Putamen (tissue), 1 donor: ENCODE measurements around the gene NIT1.

Experiments used
- DNase-seq: peaks from one replicate; pipeline ENCODE4 v3.0.0-alpha.2; 2016; ENCODE audit warnings: low spot score

The NIT1 gene

DNA sequence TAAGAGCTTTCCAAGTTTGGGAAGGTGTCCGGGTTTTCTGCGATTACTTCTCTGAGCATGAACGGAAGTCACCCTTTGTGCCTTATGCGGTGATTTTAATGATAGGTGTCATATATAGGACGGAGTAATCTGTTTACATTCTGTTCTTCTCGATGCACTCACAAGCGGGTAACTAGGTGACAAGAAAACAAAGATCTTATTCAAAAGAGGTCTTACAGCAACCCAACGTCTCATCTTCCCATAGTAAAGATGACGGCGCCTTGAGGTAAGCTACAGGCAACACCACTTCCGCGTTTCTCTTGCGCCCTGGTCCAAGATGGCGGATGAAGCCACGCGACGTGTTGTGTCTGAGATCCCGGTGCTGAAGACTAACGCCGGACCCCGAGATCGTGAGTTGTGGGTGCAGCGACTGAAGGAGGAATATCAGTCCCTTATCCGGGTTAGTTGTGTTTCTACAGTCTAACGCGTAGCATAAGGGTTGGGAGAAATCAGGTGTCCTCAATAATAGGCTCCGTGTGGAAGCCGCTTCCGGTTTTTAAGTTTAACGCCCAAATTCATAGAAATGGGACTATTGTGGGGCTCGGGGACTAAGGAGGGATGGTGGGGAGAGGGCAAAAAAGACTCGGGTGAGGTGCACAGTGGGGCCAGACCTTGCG, 35.9 kb downstream of the NIT1 start, which contains the start of gene UFC1:
UFC1 (plus strand) TSS at position 297 of the 656 bp plus-strand sequence; CDS start at position 317, 20 bp downstream.
- DNase-seq: peak; percentile 89

DNA sequence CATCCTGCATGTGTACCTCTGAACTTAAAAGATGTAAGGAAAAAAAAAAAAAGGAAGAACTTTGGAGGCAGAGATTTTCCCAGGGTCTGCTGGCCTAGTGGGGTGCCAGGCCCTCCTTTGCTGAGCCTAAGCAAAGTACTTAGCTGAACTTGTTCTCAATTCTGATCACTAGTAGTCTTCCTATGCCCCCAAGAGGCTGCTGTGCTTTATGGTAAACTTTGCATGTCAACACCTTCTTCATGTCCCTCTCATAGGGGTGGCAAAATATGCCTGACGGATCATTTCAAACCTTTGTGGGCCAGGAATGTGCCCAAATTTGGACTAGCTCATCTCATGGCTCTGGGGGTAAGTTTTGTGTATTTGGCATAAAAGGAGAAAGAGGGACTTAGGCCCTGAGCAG, 40.0 kb downstream of the NIT1 start:
- DNase-seq: no peak

GRCh38 chr1:161158316-161159010, 40.6 kb downstream of the NIT1 start:
- DNase-seq: no peak

- DNase-seq: peak; percentile 93
These were observed 41.4 kb downstream of the NIT1 start, which contains the start of gene USP21 for GRCh38 chr1:161159087-161159912. USP21 (plus strand) TSS chr1:161159500; CDS start chr1:161160641, 1,141 bp downstream.

DNA sequence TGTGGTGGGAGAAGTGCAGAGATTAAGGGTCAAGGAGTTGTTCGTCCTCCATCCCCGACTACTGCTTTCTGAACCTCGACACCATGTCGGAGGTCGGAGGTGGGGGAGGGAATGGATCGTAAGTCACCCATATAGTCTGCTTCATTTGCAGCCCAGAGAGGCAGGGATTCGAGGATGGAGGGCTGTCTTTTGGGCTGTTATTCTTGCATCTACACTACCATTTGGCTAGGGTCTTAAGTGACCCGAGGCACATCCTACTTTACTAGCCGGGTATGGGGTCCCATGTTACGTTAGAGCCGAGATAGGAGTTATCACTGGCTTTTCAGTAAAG, 42.0 kb downstream of the NIT1 start:
- DNase-seq: no peak

GRCh38 chr1:161160671-161161145, 42.8 kb downstream of the NIT1 start:
- no peak for DNase-seq

DNA sequence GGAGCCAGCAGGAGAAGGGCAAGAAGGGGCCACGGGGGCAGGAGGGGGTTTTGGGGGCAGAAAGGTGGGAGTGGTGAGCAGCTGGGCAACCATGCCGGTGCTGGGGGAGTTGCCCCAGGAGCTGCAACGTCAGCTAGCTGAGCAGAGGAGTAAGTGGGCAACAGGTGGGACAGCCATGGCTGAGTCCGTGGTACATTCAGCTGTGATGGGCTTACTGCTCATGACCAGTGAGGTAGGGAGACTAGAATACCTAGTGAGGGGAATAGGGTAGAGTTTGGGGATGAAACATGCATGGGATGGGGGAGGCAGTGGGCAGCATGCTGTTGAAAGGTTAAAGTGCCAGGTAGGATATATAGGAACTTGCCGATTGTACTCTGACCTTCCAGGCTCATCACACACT, 43.7 kb downstream of the NIT1 start:
- no peak for DNase-seq

GRCh38 chr1:161162052-161162451, 44.1 kb downstream of the NIT1 start:
- DNase-seq: no peak

GRCh38 chr1:161162806-161163205, 44.9 kb downstream of the NIT1 start:
- no peak for DNase-seq

- no peak for DNase-seq
These were observed 45.9 kb downstream of the NIT1 start for GRCh38 chr1:161163793-161164192.

DNA sequence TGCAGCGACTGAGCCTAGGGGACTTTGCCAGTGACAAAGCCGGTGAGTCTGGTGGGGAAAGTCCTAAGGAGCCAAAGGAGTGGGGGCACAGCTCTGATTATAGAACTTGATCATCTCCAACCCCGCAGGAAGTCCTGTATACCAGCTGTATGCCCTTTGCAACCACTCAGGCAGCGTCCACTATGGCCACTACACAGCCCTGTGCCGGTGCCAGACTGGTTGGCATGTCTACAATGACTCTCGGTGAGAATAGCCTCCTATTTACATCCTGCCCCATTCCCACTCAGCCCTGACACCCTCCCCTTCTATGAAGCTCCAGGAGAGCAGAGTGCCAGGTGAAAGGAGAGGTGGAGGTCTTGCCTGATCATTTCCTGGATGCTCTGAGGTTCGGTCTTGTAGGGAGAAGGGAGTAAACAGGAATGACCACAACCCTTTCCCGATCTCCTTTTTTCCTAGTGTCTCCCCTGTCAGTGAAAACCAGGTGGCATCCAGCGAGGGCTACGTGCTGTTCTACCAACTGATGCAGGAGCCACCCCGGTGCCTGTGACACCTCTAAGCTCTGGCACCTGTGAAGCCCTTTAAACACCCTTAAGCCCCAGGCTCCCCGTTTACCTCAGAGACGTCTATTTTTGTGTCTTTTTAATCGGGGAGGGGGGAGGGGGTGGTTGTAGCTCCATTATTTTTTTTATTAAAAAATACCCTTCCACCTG, 47.2 kb downstream of the NIT1 start:
- DNase-seq: no peak

GRCh38 chr1:161165742-161166668, 48.1 kb downstream of the NIT1 start, which contains the start of gene PPOX:
PPOX (plus strand) TSS chr1:161166426; CDS start chr1:161166848, 422 bp downstream.
- peak; percentile 99 for DNase-seq

GRCh38 chr1:161166669-161167548, 49.0 kb downstream of the NIT1 start:
- no peak for DNase-seq

DNA sequence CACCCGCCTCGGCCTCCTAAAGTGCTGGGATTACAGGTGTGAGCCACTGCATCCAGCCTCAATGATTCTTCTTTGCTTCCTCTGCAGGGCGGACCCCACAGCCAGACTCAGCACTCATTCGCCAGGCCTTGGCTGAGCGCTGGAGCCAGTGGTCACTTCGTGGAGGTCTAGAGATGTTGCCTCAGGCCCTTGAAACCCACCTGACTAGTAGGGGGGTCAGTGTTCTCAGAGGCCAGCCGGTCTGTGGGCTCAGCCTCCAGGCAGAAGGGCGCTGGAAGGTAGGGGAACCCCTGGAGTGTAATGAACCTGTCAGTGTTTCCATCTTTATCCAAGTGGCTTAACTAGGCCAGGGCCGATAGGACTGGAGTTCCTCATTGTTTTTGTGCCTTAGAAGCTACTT, 51.0 kb downstream of the NIT1 start:
- DNase-seq: no peak
